ENCODE results near the gene SIRPB2.
A peak's percentile ranks its signal among the peaks of the same experiment; 100 is the strongest.

The SIRPB2 gene

DNA sequence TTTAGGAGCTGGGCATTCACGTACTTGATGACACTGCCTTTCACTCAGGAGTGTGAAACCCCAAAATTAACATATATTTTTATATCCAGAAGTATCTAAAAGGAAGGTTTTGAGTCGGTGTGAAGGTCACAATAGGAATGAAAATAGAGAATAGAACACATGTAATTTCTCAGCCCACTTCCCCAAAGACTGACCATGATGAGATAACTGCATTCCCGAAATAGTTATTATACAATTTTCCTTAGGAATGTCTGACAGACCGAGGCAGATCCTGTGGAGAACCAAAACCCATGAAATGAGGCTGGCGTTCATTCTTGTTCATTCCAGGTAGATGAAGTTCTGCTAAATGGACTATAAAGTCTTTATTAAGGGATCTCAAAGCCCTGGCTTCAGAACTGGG lies 34.9 kb downstream of the SIRPB2 start:
- Histone ChIP-seq H4K12ac (ENCODE audit: low read depth, low read length) (no peak overlapping the region), H2AFZ (ENCODE audit: insufficient read depth, low read length, poor library complexity) (no peak overlapping the region), H3K23ac (ENCODE audit: low read length) (no peak overlapping the region), H3K4me1 (ENCODE audit: control insufficient read depth in 1 of 2, insufficient read depth in 2 of 2, low read length in 2 of 2) (peaks cover 8 to 10% of the 10 kb centered on the region in 2 experiments), H3K9ac (ENCODE audit: low read length) (no peak overlapping the region), H3K79me1 (ENCODE audit: low read length) (peaks cover 4% of the 10 kb centered on the region), H3K4me3 (ENCODE audit: low read depth, low read length) (no peak overlapping the region), H3K18ac (ENCODE audit: low read length) (no peak overlapping the region), H3K4ac (ENCODE audit: low read depth, low read length) (no peak overlapping the region), H2BK5ac (ENCODE audit: low read depth, low read length, poor library complexity) (peak overlapping the region; percentile 1), H3K27ac (ENCODE audit: low read depth, low read length) (peak overlapping the region; percentile 29), H2BK12ac (ENCODE audit: low read length) (no peak overlapping the region), H4K8ac (ENCODE audit: low read depth, low read length) (no peak overlapping the region), H3K79me2 (ENCODE audit: control insufficient read depth, insufficient read depth, low read length, poor library complexity) (no peaks in the 10 kb centered on the region), H3K4me2 (ENCODE audit: low read length) (peak overlapping the region; percentile 35), H3K36me3 (ENCODE audit: control insufficient read depth in 1 of 2, insufficient read depth in 2 of 2, low read length in 2 of 2) (peaks cover 25 to 56% of the 10 kb centered on the region in 2 experiments), H4K91ac (ENCODE audit: low read depth, low read length) (no peak overlapping the region), H3K27me3 (ENCODE audit: insufficient read depth, low read length) (no peaks in the 10 kb centered on the region), H3K9me3 (ENCODE audit: insufficient read depth, low read depth, low read length) (peaks cover 9% of the 10 kb centered on the region), H2AK5ac (ENCODE audit: low read length) (no peak overlapping the region), H3K14ac (ENCODE audit: low read length) (no peak overlapping the region), H2BK120ac (ENCODE audit: insufficient read depth, low read length, poor library complexity) (no peak overlapping the region)
- no CpG with 5 or more reads among the region's 5 CpGs for WGBS (ENCODE audit: extremely low coverage, insufficient coverage, insufficient read length)
- DNase-seq = peak in 1 of 2 donors; percentile 70

DNA sequence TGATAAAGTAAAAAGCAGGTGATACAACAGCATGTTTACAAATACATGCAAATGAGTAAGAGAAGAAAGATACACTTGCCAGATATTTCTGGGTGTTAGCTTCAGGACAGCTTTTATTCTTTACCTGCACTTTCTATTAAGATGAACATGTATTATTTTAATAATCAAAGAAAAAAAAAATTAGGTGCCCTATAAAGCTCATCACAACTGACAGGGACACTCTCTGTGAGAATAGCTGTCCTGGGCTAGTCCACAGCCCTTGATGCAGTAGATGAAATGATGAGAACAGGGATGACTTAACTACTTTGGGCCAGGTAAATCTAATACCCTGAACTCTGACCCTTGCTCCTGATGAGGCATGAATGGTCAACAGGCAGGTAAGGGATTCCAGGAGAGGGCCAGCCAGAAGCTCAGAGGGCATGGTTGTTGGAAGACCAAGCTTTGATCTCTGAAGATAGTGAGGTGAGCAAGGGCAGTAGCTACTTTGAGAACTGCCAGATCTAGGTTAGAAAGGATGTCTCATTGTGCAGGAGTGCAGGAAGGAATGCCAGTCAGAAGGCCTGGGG lies 40.2 kb downstream of the SIRPB2 start:
- Histone ChIP-seq H4K12ac (ENCODE audit: low read depth, low read length) (no peak overlapping the region), H3K79me1 (ENCODE audit: low read length) (peaks cover 4% of the 10 kb centered on the region), H3K79me2 (ENCODE audit: control insufficient read depth, insufficient read depth, low read length, poor library complexity) (no peaks in the 10 kb centered on the region), H3K36me3 (ENCODE audit: control insufficient read depth in 1 of 2, insufficient read depth in 2 of 2, low read length in 2 of 2) (peaks cover 39 to 77% of the 10 kb centered on the region in 2 experiments), H3K18ac (ENCODE audit: low read length) (no peak overlapping the region), H3K14ac (ENCODE audit: low read length) (no peak overlapping the region), H3K4me2 (ENCODE audit: low read length) (no peak overlapping the region), H3K9me3 (ENCODE audit: insufficient read depth, low read depth, low read length) (peaks cover 12% of the 10 kb centered on the region), H2BK5ac (ENCODE audit: low read depth, low read length, poor library complexity) (no peak overlapping the region), H2AFZ (ENCODE audit: insufficient read depth, low read length, poor library complexity) (no peak overlapping the region), H3K27ac (ENCODE audit: low read depth, low read length) (no peak overlapping the region), H2BK12ac (ENCODE audit: low read length) (no peak overlapping the region), H4K8ac (ENCODE audit: low read depth, low read length) (no peak overlapping the region), H4K91ac (ENCODE audit: low read depth, low read length) (no peak overlapping the region), H2BK120ac (ENCODE audit: insufficient read depth, low read length, poor library complexity) (no peak overlapping the region), H3K4ac (ENCODE audit: low read depth, low read length) (no peak overlapping the region), H3K9ac (ENCODE audit: low read length) (no peak overlapping the region), H3K4me1 (ENCODE audit: control insufficient read depth in 1 of 2, insufficient read depth in 2 of 2, low read length in 2 of 2) (peaks cover 6 to 8% of the 10 kb centered on the region in 2 experiments), H3K4me3 (ENCODE audit: low read depth, low read length) (no peak overlapping the region), H3K27me3 (ENCODE audit: insufficient read depth, low read length) (no peaks in the 10 kb centered on the region), H3K23ac (ENCODE audit: low read length) (no peak overlapping the region), H2AK5ac (ENCODE audit: low read length) (no peak overlapping the region)
- no peak for DNase-seq

DNA sequence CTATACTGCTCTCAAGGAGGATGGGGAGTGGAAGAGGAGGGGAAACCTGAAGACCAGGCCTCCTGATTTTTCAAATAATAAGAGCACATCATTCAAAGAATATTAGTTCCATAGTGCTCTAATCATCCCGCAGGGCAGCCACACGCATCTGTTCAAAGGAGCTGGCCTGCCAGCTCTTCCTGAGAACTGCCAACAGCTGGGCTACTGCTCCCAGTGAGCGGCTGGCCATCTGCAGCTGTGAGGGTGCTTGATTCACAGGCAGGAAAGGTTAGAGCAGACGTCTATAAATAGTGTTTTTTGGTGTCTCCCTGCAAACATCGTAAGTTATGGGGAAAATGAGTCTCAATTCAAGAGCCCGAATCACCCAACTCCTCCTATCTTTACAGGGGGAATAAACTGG lies 41.9 kb downstream of the SIRPB2 start:
- Histone ChIP-seq H3K4me3 (ENCODE audit: low read depth, low read length) (no peak overlapping the region), H3K36me3 (ENCODE audit: control insufficient read depth in 1 of 2, insufficient read depth in 2 of 2, low read length in 2 of 2) (peaks cover 48 to 80% of the 10 kb centered on the region in 2 experiments), H2BK120ac (ENCODE audit: insufficient read depth, low read length, poor library complexity) (no peak overlapping the region), H3K79me2 (ENCODE audit: control insufficient read depth, insufficient read depth, low read length, poor library complexity) (no peaks in the 10 kb centered on the region), H2AFZ (ENCODE audit: insufficient read depth, low read length, poor library complexity) (no peak overlapping the region), H4K8ac (ENCODE audit: low read depth, low read length) (no peak overlapping the region), H3K9ac (ENCODE audit: low read length) (no peak overlapping the region), H3K23ac (ENCODE audit: low read length) (no peak overlapping the region), H2AK5ac (ENCODE audit: low read length) (no peak overlapping the region), H4K91ac (ENCODE audit: low read depth, low read length) (no peak overlapping the region), H3K4me2 (ENCODE audit: low read length) (no peak overlapping the region), H3K27ac (ENCODE audit: low read depth, low read length) (no peak overlapping the region), H3K18ac (ENCODE audit: low read length) (no peak overlapping the region), H3K9me3 (ENCODE audit: insufficient read depth, low read depth, low read length) (peaks cover 12% of the 10 kb centered on the region), H3K14ac (ENCODE audit: low read length) (no peak overlapping the region), H3K4ac (ENCODE audit: low read depth, low read length) (no peak overlapping the region), H3K79me1 (ENCODE audit: low read length) (no peaks in the 10 kb centered on the region), H4K12ac (ENCODE audit: low read depth, low read length) (no peak overlapping the region), H2BK5ac (ENCODE audit: low read depth, low read length, poor library complexity) (no peak overlapping the region), H3K4me1 (ENCODE audit: control insufficient read depth in 1 of 2, insufficient read depth in 2 of 2, low read length in 2 of 2) (no peaks in the 10 kb centered on the region), H2BK12ac (ENCODE audit: low read length) (no peak overlapping the region), H3K27me3 (ENCODE audit: insufficient read depth, low read length) (no peaks in the 10 kb centered on the region)
- no CpG with 5 or more reads among the region's 6 CpGs for WGBS (ENCODE audit: extremely low coverage, insufficient coverage, insufficient read length)
- no peak for DNase-seq

DNA sequence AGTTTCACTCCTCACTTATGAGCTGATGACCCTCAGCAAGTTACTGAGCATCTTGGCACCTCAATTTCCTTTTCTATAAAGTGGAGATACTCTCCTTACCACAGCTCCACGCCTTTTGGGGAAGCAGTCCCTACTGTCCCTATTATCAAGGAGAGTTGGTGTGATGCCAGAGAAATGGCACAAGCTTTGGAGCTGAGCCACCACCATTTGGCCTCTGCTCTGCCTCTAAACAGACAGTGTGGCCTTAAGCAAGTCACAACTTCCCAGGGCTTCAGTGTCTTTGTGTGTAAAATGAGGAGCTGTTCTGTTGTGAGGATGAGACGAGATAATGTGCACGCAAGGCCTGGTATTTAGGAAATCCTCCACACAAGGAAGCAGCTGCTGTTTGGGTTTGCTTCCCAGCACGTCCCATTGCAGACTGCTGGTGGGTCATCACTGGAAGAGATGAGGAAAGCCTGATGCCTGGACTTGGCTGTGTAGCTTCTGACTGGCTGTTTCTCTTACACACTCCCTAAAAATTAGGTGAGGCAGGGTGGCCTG lies 43.1 kb downstream of the SIRPB2 start:
- WGBS (ENCODE audit: extremely low coverage, insufficient coverage, insufficient read length) = no CpG with 5 or more reads among the region's 4 CpGs
- no peak overlapping the region for H3K18ac ChIP-seq (ENCODE audit: low read length)
- no peaks in the 10 kb centered on the region for H3K79me2 ChIP-seq (ENCODE audit: control insufficient read depth, insufficient read depth, low read length, poor library complexity)
- H3K9me3 ChIP-seq (ENCODE audit: insufficient read depth, low read depth, low read length) = peaks cover 12% of the 10 kb centered on the region
- no peak overlapping the region for H3K4me3 ChIP-seq (ENCODE audit: low read depth, low read length)
- H3K79me1 ChIP-seq (ENCODE audit: low read length) = no peaks in the 10 kb centered on the region
- H3K14ac ChIP-seq (ENCODE audit: low read length) = no peak overlapping the region
- H3K9ac ChIP-seq (ENCODE audit: low read length) = no peak overlapping the region
- no peaks in the 10 kb centered on the region for H3K4me1 ChIP-seq (ENCODE audit: control insufficient read depth in 1 of 2, insufficient read depth in 2 of 2, low read length in 2 of 2)
- H3K4ac ChIP-seq (ENCODE audit: low read depth, low read length) = no peak overlapping the region
- no peak overlapping the region for H3K27ac ChIP-seq (ENCODE audit: low read depth, low read length)
- no peak overlapping the region for H3K4me2 ChIP-seq (ENCODE audit: low read length)
- no peak for DNase-seq
- H2AK5ac ChIP-seq (ENCODE audit: low read length) = no peak overlapping the region
- no peaks in the 10 kb centered on the region for H3K27me3 ChIP-seq (ENCODE audit: insufficient read depth, low read length)
- H4K8ac ChIP-seq (ENCODE audit: low read depth, low read length) = no peak overlapping the region
- H3K36me3 ChIP-seq (ENCODE audit: control insufficient read depth in 1 of 2, insufficient read depth in 2 of 2, low read length in 2 of 2) = peaks cover 52 to 81% of the 10 kb centered on the region in 2 experiments
- H3K23ac ChIP-seq (ENCODE audit: low read length) = no peak overlapping the region
- H4K12ac ChIP-seq (ENCODE audit: low read depth, low read length) = no peak overlapping the region
- H2BK5ac ChIP-seq (ENCODE audit: low read depth, low read length, poor library complexity) = no peak overlapping the region
- H2BK120ac ChIP-seq (ENCODE audit: insufficient read depth, low read length, poor library complexity) = no peak overlapping the region
- no peak overlapping the region for H2BK12ac ChIP-seq (ENCODE audit: low read length)
- H4K91ac ChIP-seq (ENCODE audit: low read depth, low read length) = no peak overlapping the region
- H2AFZ ChIP-seq (ENCODE audit: insufficient read depth, low read length, poor library complexity) = no peak overlapping the region
